Stomach (tissue), 9 donors: ENCODE results near the gene ST6GALNAC6. TPM values are rescaled to one million over a fixed set of nuclear protein-coding genes. Genes with fewer than 3 reads are reported as not detected.
A peak's percentile ranks its signal among the peaks of the same experiment; 100 is the strongest.

Experiments used
- DNase-seq, 2 donors: peaks; one replicate each; pipeline versions ENCODE4 v3.0.0 to v3.0.0-alpha.2; 2013 to 2019
- H3K27ac ChIP-seq, 5 donors: fragments of 200-600 bp in 4 of 5; sonication (generic) in 4 of 5; one replicate each; pipeline ENCODE4 v1.5.1; 2013 to 2019; ENCODE audit warnings: mild to moderate bottlenecking in 1 of 5, moderate library complexity in 1 of 5
- H3K27me3 ChIP-seq, 3 donors: fragments of 200-600 bp; sonication (generic); one replicate each; pipeline ENCODE4 v1.5.1; 2017 to 2019; ENCODE audit warnings: mixed run types in 1 of 3
- H3K36me3 ChIP-seq, 4 donors: fragments of 200-600 bp; sonication (generic); 1 replicate in 3 of 4; 2 replicates in 1 of 4; pipeline ENCODE4 v1.5.1; 2016 to 2019
- H3K4me1 ChIP-seq, 4 donors: fragments of 200-600 bp; sonication (generic); one replicate each; pipeline ENCODE4 v1.5.1; 2016 to 2019
- H3K4me3 ChIP-seq, 4 donors: fragments of 200-600 bp; sonication (generic) in 3 of 4; one replicate each; pipeline ENCODE4 v1.5.1; 2016 to 2019; ENCODE audit warnings: mild to moderate bottlenecking in 1 of 4
- H3K9me3 ChIP-seq, 4 donors: fragments of 200-600 bp; sonication (generic); one replicate each; pipeline ENCODE4 v1.5.1; 2016 to 2019
- CTCF ChIP-seq, 7 experiments: fragments of 450-650 bp in 4 of 7; fragments of 200-600 bp in 3 of 7; sonication (generic) in 3 of 7; IDR thresholded peaks; one replicate each; pipeline ENCODE4 v1.5.1; 2016 to 2019; ENCODE audit warnings: antibody characterized with exemption in 7 of 7, control low read depth in 2 of 7, mild to moderate bottlenecking in 1 of 7
- EP300 ChIP-seq: sonication (generic); formaldehyde crosslinking; IDR thresholded peaks from one replicate; pipeline ENCODE4 v1.6.1; 2017; ENCODE audit warnings: antibody characterized with exemption
- POLR2A ChIP-seq, 4 donors: fragments of 450-650 bp; IDR thresholded peaks; one replicate each; pipeline ENCODE4 v1.6.1; 2016; ENCODE audit warnings: antibody characterized with exemption in 4 of 4, control low read depth in 2 of 4, mild to moderate bottlenecking in 1 of 4, moderate library complexity in 1 of 4
- POLR2AphosphoS5 ChIP-seq, 3 donors: sonication (generic); formaldehyde crosslinking; IDR thresholded peaks; one replicate each; pipeline ENCODE4 v1.6.1; 2016; ENCODE audit warnings: antibody characterized with exemption in 3 of 3
- WGBS, 5 donors: extraction: QIAGEN DNeasy Blood & Tissue Kit in 3 of 5; methylation state at CpG; one replicate each; pipeline versions ENCODE4 v1.1.5 to v1.1.7; 2013 to 2018; 5-methylcytosine and 5-hydroxymethylcytosine counted together
- intact Hi-C: fragments of 100-400 bp; cut with DNase I; formaldehyde crosslinking; loops from one replicate; pipeline ENCODE4 v1.15.1; 2023; ENCODE audit warnings: low total_unique reads
- polyA plus RNA-seq, 3 donors: library from polyadenylated mRNA; stranded (reverse); fragments of 200-250 nt; gene quantifications; one replicate each; pipeline ENCODE4 v1.2.3, GENCODE V29; 2013
- total RNA-seq, 5 donors: library from RNA; depleted of rRNA; stranded (reverse); fragments of >200 nt; gene quantifications; one replicate each; pipeline versions ENCODE4 v1.1.0 to v1.2.3, GENCODE V29; 2014 to 2016
- donor health status: healthy with polysubstance abuse.
- donor health status: Bipolar disorder and iron deficiency.
- donor health status: healthy.

The ST6GALNAC6 gene
- total and polyA plus RNA-seq, 8 donors: 18.0 to 145 (median 53.0) TPM

GRCh38 chr9:127860779-127861178, 38.6 kb downstream of the ST6GALNAC6 start:
- H3K9me3 ChIP-seq: no peaks in the 10 kb centered on the region
- peak overlapping the region in 1 of 5 donors; percentile 70 for H3K27ac ChIP-seq
- intact Hi-C loops: loop anchor here (10.0 kb wide), 1 partner anchor 56 kb away; the partner anchor contains the start of gene FPGS
- H3K27me3 ChIP-seq: no peaks in the 10 kb centered on the region
- peaks cover 21 to 48% (median 34%) of the 10 kb centered on the region in 4 donors for H3K4me1 ChIP-seq
- H3K36me3 ChIP-seq: no peaks in the 10 kb centered on the region
- TF ChIP-seq CTCF (IDR thresholded peaks at IDR 0.05) (no peak), POLR2AphosphoS5 (IDR thresholded peaks at IDR 0.05) (no peak), EP300 (no peak), POLR2A (IDR thresholded peaks at IDR 0.05) (no peak)
- H3K4me3 ChIP-seq: no peak overlapping the region
- DNase-seq: no peak
- WGBS, 5 donors: 93 to 99% (median 97%) methylated on average over 11 of the region's 11 CpGs

GRCh38 chr9:127860260-127860659, 39.1 kb downstream of the ST6GALNAC6 start:
- peaks cover 21 to 50% (median 34%) of the 10 kb centered on the region in 4 donors for H3K4me1 ChIP-seq

GRCh38 chr9:127858041-127858512, 41.3 kb downstream of the ST6GALNAC6 start:
- Histone ChIP-seq H3K4me1 (peaks cover 21 to 64% (median 39%) of the 10 kb centered on the region in 4 donors), H3K27me3 (no peaks in the 10 kb centered on the region), H3K36me3 (no peaks in the 10 kb centered on the region), H3K27ac (peak overlapping the region in 1 of 5 donors; percentile 42), H3K4me3 (no peak overlapping the region), H3K9me3 (no peaks in the 10 kb centered on the region)
- peak in 1 of 2 donors; percentile 63 for DNase-seq
- intact Hi-C loops: no loop called here
- no peak for TF ChIP-seq EP300
- TF ChIP-seq POLR2AphosphoS5 (IDR thresholded peaks at IDR 0.05): no peak
- TF ChIP-seq POLR2A (IDR thresholded peaks at IDR 0.05): no peak
- TF ChIP-seq CTCF (IDR thresholded peaks at IDR 0.05): no peak
- 16 to 42% (median 23%) methylated on average over 9 to 12 of the region's 12 CpGs for WGBS, 5 donors

More at GRCh38 chr9:127860260-127860659, 39.1 kb downstream of the ST6GALNAC6 start:
- DNase-seq: no peak
- intact Hi-C loops: loop anchor here (10.0 kb wide), 1 partner anchor 55 kb away; the partner anchor contains the start of gene FPGS
- Histone ChIP-seq H3K27me3 (no peaks in the 10 kb centered on the region), H3K9me3 (no peaks in the 10 kb centered on the region), H3K36me3 (no peaks in the 10 kb centered on the region), H3K27ac (peak overlapping the region in 1 of 5 donors; percentile 70), H3K4me3 (no peak overlapping the region)
- TF ChIP-seq POLR2AphosphoS5 (IDR thresholded peaks at IDR 0.05): no peak
- TF ChIP-seq EP300: no peak
- TF ChIP-seq POLR2A (IDR thresholded peaks at IDR 0.05): no peak
- TF ChIP-seq CTCF (IDR thresholded peaks at IDR 0.05): no peak
- WGBS, 5 donors: 70 to 87% (median 81%) methylated on average over 8 of the region's 8 CpGs

GRCh38 chr9:127857278-127857677, 42.1 kb downstream of the ST6GALNAC6 start:
- Histone ChIP-seq H3K4me1 (peaks cover 16 to 65% (median 36%) of the 10 kb centered on the region in 4 donors), H3K36me3 (no peaks in the 10 kb centered on the region), H3K9me3 (no peaks in the 10 kb centered on the region), H3K27ac (peak overlapping the region in 1 of 5 donors; percentile 42), H3K27me3 (no peaks in the 10 kb centered on the region), H3K4me3 (no peak overlapping the region)
- intact Hi-C loops: no loop called here
- WGBS, 5 donors: 40 to 87% (median 60%) methylated on average over 4 of the region's 4 CpGs
- DNase-seq: no peak
- TF ChIP-seq POLR2AphosphoS5 (IDR thresholded peaks at IDR 0.05): no peak
- TF ChIP-seq POLR2A (IDR thresholded peaks at IDR 0.05): no peak
- no peak for TF ChIP-seq EP300
- TF ChIP-seq CTCF (IDR thresholded peaks at IDR 0.05): no peak
